Hepatocyte (in vitro differentiated cells): ENCODE measurements around the gene MUC5AC.

Experiments used
- CTCF ChIP-seq: fragments of 200-600 bp; sonication (generic); IDR thresholded peaks from 2 replicates; pipeline ENCODE4 v1.5.1; 2016; ENCODE audit warnings: antibody characterized with exemption, mild to moderate bottlenecking; ENCODE audit not compliant: poor library complexity
- EZH2phosphoT487 ChIP-seq: fragments of 200-600 bp; sonication (generic); IDR thresholded peaks from one replicate; pipeline ENCODE4 v1.6.1; 2018; ENCODE audit warnings: antibody characterized with exemption, mild to moderate bottlenecking, low read depth, moderate library complexity; ENCODE audit not compliant: unreplicated experiment, severe bottlenecking

GRCh38 chr11:1121331-1121812, 36.4 kb upstream of the MUC5AC start:
- TF ChIP-seq EZH2phosphoT487: no peak
- TF ChIP-seq CTCF: no peak
